22Rv1 (cell line): ENCODE measurements around the gene SPEG.

Source experiments
- ZFX ChIP-seq: fragments of 450-650 bp; IDR thresholded peaks from 2 replicates; pipeline ENCODE4 v1.6.1; 2017; ENCODE audit warnings: antibody characterized with exemption, borderline replicate concordance
- TF ChIP-seq, protein P1 (sequence below): fragments of 450-650 bp; IDR thresholded peaks from 2 replicates; pipeline ENCODE4 v1.5.1; 2017; ENCODE audit warnings: mild to moderate bottlenecking

GRCh38 chr2:219498280-219499057, 63.8 kb downstream of the SPEG start, which contains the start of gene GMPPA:
- TF ChIP-seq, protein P1, sequence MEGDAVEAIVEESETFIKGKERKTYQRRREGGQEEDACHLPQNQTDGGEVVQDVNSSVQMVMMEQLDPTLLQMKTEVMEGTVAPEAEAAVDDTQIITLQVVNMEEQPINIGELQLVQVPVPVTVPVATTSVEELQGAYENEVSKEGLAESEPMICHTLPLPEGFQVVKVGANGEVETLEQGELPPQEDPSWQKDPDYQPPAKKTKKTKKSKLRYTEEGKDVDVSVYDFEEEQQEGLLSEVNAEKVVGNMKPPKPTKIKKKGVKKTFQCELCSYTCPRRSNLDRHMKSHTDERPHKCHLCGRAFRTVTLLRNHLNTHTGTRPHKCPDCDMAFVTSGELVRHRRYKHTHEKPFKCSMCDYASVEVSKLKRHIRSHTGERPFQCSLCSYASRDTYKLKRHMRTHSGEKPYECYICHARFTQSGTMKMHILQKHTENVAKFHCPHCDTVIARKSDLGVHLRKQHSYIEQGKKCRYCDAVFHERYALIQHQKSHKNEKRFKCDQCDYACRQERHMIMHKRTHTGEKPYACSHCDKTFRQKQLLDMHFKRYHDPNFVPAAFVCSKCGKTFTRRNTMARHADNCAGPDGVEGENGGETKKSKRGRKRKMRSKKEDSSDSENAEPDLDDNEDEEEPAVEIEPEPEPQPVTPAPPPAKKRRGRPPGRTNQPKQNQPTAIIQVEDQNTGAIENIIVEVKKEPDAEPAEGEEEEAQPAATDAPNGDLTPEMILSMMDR, result no peak
- TF ChIP-seq ZFX, result no peak
